GM23338 (cell line): ENCODE results near the gene IGF1R. TPM values are rescaled to one million over a fixed set of nuclear protein-coding genes. Genes with fewer than 3 reads are reported as not detected.

Experiments
- ATAC-seq: fragments of 200-7000 bp; cut with Tn5 transposase; 3 replicates; pipeline ENCODE4 v1.9.1; 2020
- DNase-seq: peaks from one replicate; pipeline ENCODE4 v3.0.0-alpha.2; 2015; ENCODE audit warnings: low spot score
- H2AFZ ChIP-seq: fragments of 200-600 bp; sonication (generic); 2 replicates; pipeline ENCODE4 v1.8.0; 2016; ENCODE audit warnings: antibody characterized with exemption, mild to moderate bottlenecking, moderate library complexity
- H3F3A ChIP-seq: fragments of 200-600 bp; sonication (generic); replicated peaks from 2 replicates; pipeline ENCODE4 v1.8.0; 2017; ENCODE audit warnings: antibody characterized with exemption, mixed run types, low read depth
- H3K27ac ChIP-seq: fragments of 200-600 bp; sonication (generic); 2 replicates; pipeline ENCODE4 v1.6.1; 2016; ENCODE audit warnings: low read depth
- H3K27me3 ChIP-seq: fragments of 200-600 bp; sonication (generic); 2 replicates; pipeline ENCODE4 v1.8.0; 2016; ENCODE audit warnings: mild to moderate bottlenecking, mixed run types, moderate library complexity; ENCODE audit not compliant: insufficient read depth
- H3K36me3 ChIP-seq: fragments of 200-600 bp; sonication (generic); 2 replicates; pipeline ENCODE4 v1.8.0; 2016; ENCODE audit warnings: mild to moderate bottlenecking; ENCODE audit not compliant: insufficient read depth
- H3K4me1 ChIP-seq: fragments of 200-600 bp; sonication (generic); 2 replicates; pipeline ENCODE4 v1.8.0; 2016; ENCODE audit warnings: mild to moderate bottlenecking, moderate library complexity; ENCODE audit not compliant: insufficient read depth
- H3K4me2 ChIP-seq: fragments of 200-600 bp; sonication (generic); 2 replicates; pipeline ENCODE4 v1.7.1; 2017; ENCODE audit warnings: mixed run types
- H3K4me3 ChIP-seq: fragments of 200-600 bp; sonication (generic); 2 replicates; pipeline ENCODE4 v1.6.1; 2016; ENCODE audit warnings: mixed run types
- H3K79me2 ChIP-seq: fragments of 200-600 bp; sonication (generic); replicated peaks from 2 replicates; pipeline ENCODE4 v1.8.0; 2017; ENCODE audit warnings: mild to moderate bottlenecking; ENCODE audit not compliant: insufficient read depth
- H3K9me2 ChIP-seq: fragments of 200-600 bp; sonication (generic); 2 replicates; pipeline ENCODE4 v1.8.0; 2017; ENCODE audit not compliant: insufficient read depth
- H4K20me1 ChIP-seq: fragments of 200-600 bp; sonication (generic); replicated peaks from 2 replicates; pipeline ENCODE4 v1.8.0; 2017; ENCODE audit warnings: mild to moderate bottlenecking; ENCODE audit not compliant: insufficient read depth
- H3K27ac Mint-ChIP-seq: 2 replicates; pipeline ENCODE4 v1.8.0; 2020; ENCODE audit warnings: inconsistent platforms, mild to moderate bottlenecking, moderate library complexity, mixed read lengths
- H3K27me3 Mint-ChIP-seq: 3 replicates; pipeline ENCODE4 v1.8.0; 2022; ENCODE audit warnings: low read depth, mild to moderate bottlenecking, moderate library complexity, mixed read lengths, inconsistent platforms; ENCODE audit not compliant: insufficient read depth, poor library complexity
- H3K36me3 Mint-ChIP-seq: 3 replicates; pipeline ENCODE4 v1.8.0; 2021; ENCODE audit warnings: low read depth, mild to moderate bottlenecking, inconsistent platforms, moderate library complexity, mixed read lengths
- H3K4me1 Mint-ChIP-seq: 3 replicates; pipeline ENCODE4 v1.8.0; 2020; ENCODE audit warnings: mild to moderate bottlenecking, inconsistent platforms, mixed read lengths
- H3K4me3 Mint-ChIP-seq: 3 replicates; pipeline ENCODE4 v1.8.0; 2021; ENCODE audit warnings: moderate library complexity, mild to moderate bottlenecking, inconsistent platforms, mixed read lengths
- H3K9me3 Mint-ChIP-seq: 3 replicates; pipeline ENCODE4 v1.8.0; 2020; ENCODE audit warnings: moderate library complexity, mild to moderate bottlenecking, inconsistent platforms, mixed read lengths
- EZH2 ChIP-seq: fragments of 200-600 bp; sonication (generic); IDR thresholded peaks from one replicate; pipeline ENCODE4 v1.8.0; 2017; ENCODE audit warnings: antibody characterized with exemption, mild to moderate bottlenecking, low read depth; ENCODE audit not compliant: unreplicated experiment
- JUNB ChIP-seq: IDR thresholded peaks from one replicate; pipeline ENCODE4 v1.6.1; 2016; ENCODE audit warnings: antibody characterized with exemption; ENCODE audit not compliant: unreplicated experiment
- NANOG ChIP-seq: IDR thresholded peaks from 2 replicates; pipeline ENCODE4 v1.6.1; 2016; ENCODE audit warnings: antibody characterized with exemption, borderline replicate concordance
- POLR2AphosphoS5 ChIP-seq: IDR thresholded peaks from 2 replicates; pipeline ENCODE4 v1.6.1; 2016; ENCODE audit warnings: antibody characterized with exemption, low read depth
- STAT1 ChIP-seq: IDR thresholded peaks from one replicate; pipeline ENCODE4 v1.6.1; 2016; ENCODE audit warnings: antibody characterized with exemption; ENCODE audit not compliant: unreplicated experiment
- ZNF114 ChIP-seq: fragments of 250-450 bp; sonication (Bioruptor Pico); IDR thresholded peaks from 2 replicates; pipeline ENCODE4 v1.5.0; 2020; ENCODE audit warnings: mild to moderate bottlenecking, moderate library complexity
- ZNF331 ChIP-seq: fragments of 250-450 bp; sonication (Bioruptor Pico); IDR thresholded peaks from 2 replicates; pipeline ENCODE4 v1.5.0; 2020; ENCODE audit warnings: low read depth, mild to moderate bottlenecking, moderate library complexity
- polyA plus RNA-seq: library from polyadenylated mRNA; unstranded; fragments of >200 nt; fragmentation: Nextera tagmentation; extraction: Ambion mirVana; gene quantifications from 2 replicates; pipeline ENCODE4 v1.2.1, GENCODE V29; 2016
- total RNA-seq: library from RNA; depleted of rRNA; stranded (reverse); fragments of >200 nt; shearing (Covaris generic); gene quantifications from 2 replicates; pipeline ENCODE4 v1.2.3, GENCODE V29; 2014
- TF ChIP-seq, protein P1 (sequence below): IDR thresholded peaks from 2 replicates; pipeline ENCODE4 v1.6.1; 2016; ENCODE audit warnings: antibody characterized with exemption

Gene IGF1R
- total and polyA plus RNA-seq, 2 experiments from 2014 or later = 20.4 to 92.2 TPM

DNA sequence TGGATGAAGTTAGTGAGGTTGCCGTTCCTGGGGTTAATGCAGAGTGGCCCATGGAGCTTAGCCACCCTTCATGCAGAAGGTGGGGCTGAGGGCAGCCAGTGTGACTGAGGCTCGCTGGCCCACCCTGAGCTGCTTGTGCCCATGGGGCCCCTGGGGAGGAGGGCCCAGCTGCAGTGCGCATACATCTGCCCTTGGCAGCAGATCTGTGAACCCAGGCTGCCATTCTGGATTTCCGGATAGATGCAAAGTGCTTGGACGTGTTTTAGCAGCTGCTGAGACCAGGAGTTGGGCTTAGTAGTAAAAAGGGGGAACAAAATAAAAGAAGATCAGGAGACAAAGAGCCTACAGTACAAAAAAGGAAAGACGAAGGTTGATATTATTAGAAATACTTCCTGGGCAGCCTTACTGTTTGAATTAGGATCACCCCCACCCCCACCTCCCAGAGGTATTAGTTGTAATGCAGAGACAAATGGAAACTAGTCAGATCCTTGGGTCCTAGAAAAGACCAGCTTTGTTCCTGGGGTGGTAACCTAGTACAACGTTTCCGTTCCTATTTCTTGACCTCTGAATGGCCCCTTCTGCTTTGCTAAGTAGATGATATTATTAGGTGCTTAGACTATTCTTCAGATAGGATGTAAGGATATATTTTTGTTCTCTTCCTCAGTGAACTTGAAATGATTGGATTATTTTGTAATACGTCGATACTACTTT is 70.2 kb downstream of the IGF1R start:
- H2AFZ ChIP-seq = no peak overlapping the region

DNA sequence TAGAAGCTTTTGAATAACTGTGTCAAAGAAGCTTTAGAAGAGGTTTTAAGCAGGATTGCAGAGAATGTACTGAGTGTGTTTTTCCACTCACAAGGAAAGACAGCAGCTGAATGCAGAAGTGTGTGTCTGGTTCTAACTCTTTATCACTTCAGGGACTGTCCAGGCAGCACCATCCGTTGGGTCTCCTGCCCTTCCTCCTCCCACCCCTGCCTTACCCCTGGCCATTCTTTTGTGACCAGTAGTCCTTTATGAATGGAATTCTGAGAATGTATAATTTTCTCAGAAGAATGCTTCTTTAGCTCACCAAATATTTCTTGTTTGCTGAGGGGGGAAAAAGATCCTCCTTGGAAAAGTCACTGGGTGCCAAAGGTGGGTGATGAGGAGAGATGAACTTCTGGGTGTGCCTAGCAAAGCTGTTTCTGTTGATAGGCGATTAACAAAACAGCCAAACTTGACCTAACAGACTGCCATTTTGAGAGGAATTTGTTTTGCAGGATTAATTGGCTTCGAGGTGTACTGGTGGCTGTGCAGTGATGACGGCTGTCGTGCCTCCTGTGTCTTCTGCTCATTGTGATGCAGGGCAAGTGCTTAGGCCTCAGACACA is 70.9 kb downstream of the IGF1R start:
- Mint-ChIP-seq H3K27me3 (peaks cover 9% of the 10 kb centered on the region), H3K4me1 (peaks cover 86% of the 10 kb centered on the region), H3K9me3 (no peaks in the 10 kb centered on the region), H3K36me3 (peaks cover 5% of the 10 kb centered on the region; the same call in 1 of the 3 replicates), H3K27ac (peak overlapping the region; percentile 68; the same call in 1 of the 2 replicates), H3K4me3 (peak overlapping the region; percentile 38; the same call in 2 of the 3 replicates)
- Histone ChIP-seq H3K27ac (peak overlapping the region; percentile 76), H3K4me2 (peak overlapping the region; percentile 70), H3F3A (no peaks in the 10 kb centered on the region; the same call in 1 of the 2 replicates), H3K36me3 (no peaks in the 10 kb centered on the region), H3K79me2 (peaks cover 100% of the 10 kb centered on the region), H2AFZ (no peak overlapping the region), H3K27me3 (no peaks in the 10 kb centered on the region), H3K4me3 (peak overlapping the region; percentile 44), H3K9me2 (peaks cover 13% of the 10 kb centered on the region), H4K20me1 (peaks cover 75% of the 10 kb centered on the region), H3K4me1 (peaks cover 93% of the 10 kb centered on the region)
- ATAC-seq (peak; percentile 19), DNase-seq (no peak)
- TF ChIP-seq, protein P1, sequence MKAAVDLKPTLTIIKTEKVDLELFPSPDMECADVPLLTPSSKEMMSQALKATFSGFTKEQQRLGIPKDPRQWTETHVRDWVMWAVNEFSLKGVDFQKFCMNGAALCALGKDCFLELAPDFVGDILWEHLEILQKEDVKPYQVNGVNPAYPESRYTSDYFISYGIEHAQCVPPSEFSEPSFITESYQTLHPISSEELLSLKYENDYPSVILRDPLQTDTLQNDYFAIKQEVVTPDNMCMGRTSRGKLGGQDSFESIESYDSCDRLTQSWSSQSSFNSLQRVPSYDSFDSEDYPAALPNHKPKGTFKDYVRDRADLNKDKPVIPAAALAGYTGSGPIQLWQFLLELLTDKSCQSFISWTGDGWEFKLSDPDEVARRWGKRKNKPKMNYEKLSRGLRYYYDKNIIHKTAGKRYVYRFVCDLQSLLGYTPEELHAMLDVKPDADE = no peak
- TF ChIP-seq STAT1 (no peak), ZNF114 (CRISPR knock-in tag) (no peak), ZNF331 (CRISPR knock-in tag) (no peak), EZH2 (no peak), JUNB (no peak)

More for the DNA sequence above, 70.2 kb downstream of the IGF1R start:
- Histone ChIP-seq H3K9me2 (peaks cover 13% of the 10 kb centered on the region), H3F3A (no peaks in the 10 kb centered on the region; the same call in 1 of the 2 replicates), H3K4me2 (peak overlapping the region; percentile 70), H3K4me3 (peak overlapping the region; percentile 44), H3K36me3 (no peaks in the 10 kb centered on the region), H3K27me3 (no peaks in the 10 kb centered on the region), H3K4me1 (peaks cover 96% of the 10 kb centered on the region), H3K79me2 (peaks cover 100% of the 10 kb centered on the region), H3K27ac (peak overlapping the region; percentile 80), H4K20me1 (peaks cover 73% of the 10 kb centered on the region)
- Mint-ChIP-seq H3K27me3 (peaks cover 10% of the 10 kb centered on the region), H3K4me1 (peaks cover 92% of the 10 kb centered on the region), H3K36me3 (peaks cover 5% of the 10 kb centered on the region; the same call in 1 of the 3 replicates), H3K27ac (no peak overlapping the region), H3K4me3 (peak overlapping the region; percentile 2; the same call in 1 of the 3 replicates), H3K9me3 (no peaks in the 10 kb centered on the region)
- TF ChIP-seq ZNF114 (CRISPR knock-in tag) = no peak
- no peak for TF ChIP-seq NANOG
- TF ChIP-seq POLR2AphosphoS5 = no peak
- no peak for TF ChIP-seq ZNF331 (CRISPR knock-in tag)
- 0 out of 3 replicates have a peak, but pooled peaks have one; percentile 12 for ATAC-seq
- no peak for DNase-seq
